GM20000 (cell line): Measurements from ENCODE around the gene CNTNAP5.

Experiments used
- DNase-seq: peaks from one replicate; pipeline ENCODE4 v3.0.0; 2012; ENCODE audit warnings: low spot score
- CTCF ChIP-seq: IDR thresholded peaks from 2 replicates; pipeline ENCODE4 v1.5.1; 2012; ENCODE audit warnings: mild to moderate bottlenecking, control low read depth; ENCODE audit errors: extremely low read depth, missing control alignments

Gene CNTNAP5

GRCh38 chr2:124163840-124164239 lies 138.8 kb downstream of the CNTNAP5 start:
- no peak for DNase-seq
- TF ChIP-seq CTCF, result no peak

- TF ChIP-seq CTCF, result no peak
- no peak for DNase-seq
Observed at GRCh38 chr2:124165698-124166097, 140.6 kb downstream of the CNTNAP5 start.

- DNase-seq, result no peak
- TF ChIP-seq CTCF, result no peak
Observed at GRCh38 chr2:124171472-124172063, 146.5 kb downstream of the CNTNAP5 start.

- DNase-seq, result no peak
- TF ChIP-seq CTCF, result no peak
Observed at GRCh38 chr2:124178719-124179118, 153.6 kb downstream of the CNTNAP5 start.

- TF ChIP-seq CTCF, result no peak
- no peak for DNase-seq
Observed at GRCh38 chr2:124180635-124181034, 155.5 kb downstream of the CNTNAP5 start.

GRCh38 chr2:124186801-124187200 lies 161.7 kb downstream of the CNTNAP5 start:
- no peak for DNase-seq

GRCh38 chr2:124187948-124188347 lies 162.9 kb downstream of the CNTNAP5 start:
- TF ChIP-seq CTCF, result no peak
- no peak for DNase-seq

More at GRCh38 chr2:124186801-124187200, 161.7 kb downstream of the CNTNAP5 start:
- TF ChIP-seq CTCF, result no peak
